SJSA1 (cell line): Measurements from ENCODE around the gene PI4KA. TPM values are rescaled to one million over a fixed set of nuclear protein-coding genes. Genes with fewer than 3 reads are reported as not detected.

Experiments
- DNase-seq, 2 experiments: peaks; one replicate each; pipeline ENCODE4 v3.0.0-alpha.2; 2015 to 2020; ENCODE audit warnings: low spot score in 2 of 2, low read depth in 1 of 2
- H3K27ac ChIP-seq: fragments of 250-450 bp; sonication (Bioruptor Pico); 2 replicates; pipeline ENCODE4 v1.5.1; 2020; ENCODE audit warnings: mild to moderate bottlenecking, moderate library complexity
- H3K27me3 ChIP-seq: fragments of 250-450 bp; sonication (Bioruptor Pico); replicated peaks from 2 replicates; pipeline ENCODE4 v1.5.1; 2020; ENCODE audit warnings: mild to moderate bottlenecking, moderate library complexity
- H3K36me3 ChIP-seq: fragments of 250-450 bp; sonication (Bioruptor Pico); 2 replicates; pipeline ENCODE4 v1.5.1; 2020; ENCODE audit warnings: mild to moderate bottlenecking
- H3K4me1 ChIP-seq: fragments of 250-450 bp; sonication (Bioruptor Pico); replicated peaks from 2 replicates; pipeline ENCODE4 v1.6.1; 2021; ENCODE audit warnings: mild to moderate bottlenecking
- H3K4me3 ChIP-seq: fragments of 250-450 bp; sonication (Bioruptor Pico); 2 replicates; pipeline ENCODE4 v1.5.1; 2020; ENCODE audit warnings: mild to moderate bottlenecking
- H3K9me3 ChIP-seq: fragments of 250-450 bp; sonication (Bioruptor Pico); replicated peaks from 2 replicates; pipeline ENCODE4 v1.5.1; 2020; ENCODE audit warnings: mild to moderate bottlenecking
- total RNA-seq: library from RNA; depleted of rRNA; stranded (reverse); fragments of >200 nt; shearing (Covaris generic); gene quantifications from 2 replicates; pipeline ENCODE4 v1.2.3, GENCODE V29; 2014

Gene PI4KA
- total RNA-seq, 1 experiment from 2014 or later, result 29.6 TPM

- peaks cover 47% of the 10 kb centered on the region for H3K36me3 ChIP-seq
- no peak overlapping the region for H3K4me3 ChIP-seq
- H3K27me3 ChIP-seq, result no peaks in the 10 kb centered on the region
- DNase-seq, result no peak
- peak overlapping the region; percentile 0; the same call in 1 of the 2 replicates for H3K27ac ChIP-seq
- peaks cover 18% of the 10 kb centered on the region for H3K4me1 ChIP-seq
- H3K9me3 ChIP-seq, result no peaks in the 10 kb centered on the region
Measured at GRCh38 chr22:20751185-20751851, 107.3 kb downstream of the PI4KA start.

- Histone ChIP-seq H3K9me3 (no peaks in the 10 kb centered on the region), H3K27me3 (no peaks in the 10 kb centered on the region), H3K4me3 (no peak overlapping the region), H3K4me1 (peaks cover 18% of the 10 kb centered on the region), H3K27ac (peak overlapping the region; percentile 14; the same call in 1 of the 2 replicates), H3K36me3 (peaks cover 47% of the 10 kb centered on the region)
- peak; percentile 80 to 92 for DNase-seq
Measured at GRCh38 chr22:20750461-20751184, 108.0 kb downstream of the PI4KA start.

- H3K9me3 ChIP-seq, result no peaks in the 10 kb centered on the region
- no peak overlapping the region for H3K4me3 ChIP-seq
- H3K27ac ChIP-seq, result no peak overlapping the region
- H3K27me3 ChIP-seq, result no peaks in the 10 kb centered on the region
- no peak for DNase-seq
- H3K36me3 ChIP-seq, result peaks cover 47% of the 10 kb centered on the region
- peaks cover 18% of the 10 kb centered on the region for H3K4me1 ChIP-seq
Measured at GRCh38 chr22:20749453-20749852, 109.2 kb downstream of the PI4KA start.

- Histone ChIP-seq H3K27ac (no peak overlapping the region), H3K9me3 (no peaks in the 10 kb centered on the region), H3K4me3 (no peak overlapping the region), H3K36me3 (peaks cover 47% of the 10 kb centered on the region), H3K27me3 (no peaks in the 10 kb centered on the region), H3K4me1 (peaks cover 18% of the 10 kb centered on the region)
- DNase-seq, result no peak
Measured at GRCh38 chr22:20748731-20749428, 109.7 kb downstream of the PI4KA start.

- DNase-seq, result no peak
- Histone ChIP-seq H3K36me3 (peaks cover 47% of the 10 kb centered on the region), H3K4me1 (peaks cover 18% of the 10 kb centered on the region), H3K27ac (no peak overlapping the region), H3K4me3 (no peak overlapping the region), H3K9me3 (no peaks in the 10 kb centered on the region), H3K27me3 (no peaks in the 10 kb centered on the region)
Measured at GRCh38 chr22:20748082-20748481, 110.5 kb downstream of the PI4KA start.

- H3K9me3 ChIP-seq, result no peaks in the 10 kb centered on the region
- no peak overlapping the region for H3K4me3 ChIP-seq
- peaks cover 18% of the 10 kb centered on the region for H3K4me1 ChIP-seq
- peaks cover 51% of the 10 kb centered on the region for H3K36me3 ChIP-seq
- no peaks in the 10 kb centered on the region for H3K27me3 ChIP-seq
- no peak overlapping the region for H3K27ac ChIP-seq
- no peak for DNase-seq
Measured at GRCh38 chr22:20747223-20747622, 111.4 kb downstream of the PI4KA start.

- Histone ChIP-seq H3K27me3 (no peaks in the 10 kb centered on the region), H3K4me3 (no peak overlapping the region), H3K36me3 (peaks cover 51% of the 10 kb centered on the region), H3K9me3 (no peaks in the 10 kb centered on the region), H3K27ac (no peak overlapping the region), H3K4me1 (peaks cover 18% of the 10 kb centered on the region)
- DNase-seq, result no peak
Measured at GRCh38 chr22:20746431-20747189, 112.0 kb downstream of the PI4KA start.

GRCh38 chr22:20745119-20745518, 113.5 kb downstream of the PI4KA start:
- DNase-seq, result no peak
- H3K36me3 ChIP-seq, result peaks cover 53% of the 10 kb centered on the region
- no peak overlapping the region for H3K27ac ChIP-seq
- peaks cover 4% of the 10 kb centered on the region for H3K4me1 ChIP-seq
- no peaks in the 10 kb centered on the region; the same call in none of the 2 replicates for H3K9me3 ChIP-seq
- no peak overlapping the region for H3K4me3 ChIP-seq
- no peaks in the 10 kb centered on the region for H3K27me3 ChIP-seq

- H3K4me1 ChIP-seq, result no peaks in the 10 kb centered on the region
- H3K27me3 ChIP-seq, result no peaks in the 10 kb centered on the region
- no peak overlapping the region for H3K27ac ChIP-seq
- H3K9me3 ChIP-seq, result no peaks in the 10 kb centered on the region; the same call in none of the 2 replicates
- DNase-seq, result no peak
- H3K36me3 ChIP-seq, result peaks cover 49% of the 10 kb centered on the region
- no peak overlapping the region for H3K4me3 ChIP-seq
Measured at GRCh38 chr22:20744456-20744855, 114.2 kb downstream of the PI4KA start.

GRCh38 chr22:20742764-20743163, 115.8 kb downstream of the PI4KA start:
- peaks cover 44% of the 10 kb centered on the region for H3K36me3 ChIP-seq
- no peak for DNase-seq

GRCh38 chr22:20741634-20742581, 116.7 kb downstream of the PI4KA start:
- Histone ChIP-seq H3K4me3 (no peak overlapping the region), H3K9me3 (no peaks in the 10 kb centered on the region; the same call in none of the 2 replicates), H3K36me3 (peaks cover 38% of the 10 kb centered on the region), H3K4me1 (no peaks in the 10 kb centered on the region), H3K27me3 (no peaks in the 10 kb centered on the region), H3K27ac (no peak overlapping the region)
- DNase-seq, result no peak

More at GRCh38 chr22:20742764-20743163, 115.8 kb downstream of the PI4KA start:
- Histone ChIP-seq H3K9me3 (no peaks in the 10 kb centered on the region; the same call in none of the 2 replicates), H3K4me3 (no peak overlapping the region), H3K4me1 (no peaks in the 10 kb centered on the region), H3K27me3 (no peaks in the 10 kb centered on the region), H3K27ac (no peak overlapping the region)

GRCh38 chr22:20741008-20741633, 117.5 kb downstream of the PI4KA start:
- no peak for DNase-seq
- H3K27ac ChIP-seq, result no peak overlapping the region
- no peaks in the 10 kb centered on the region for H3K4me1 ChIP-seq

More at GRCh38 chr22:20741008-20741633, 117.5 kb downstream of the PI4KA start:
- Histone ChIP-seq H3K4me3 (no peak overlapping the region), H3K36me3 (peaks cover 33% of the 10 kb centered on the region), H3K9me3 (no peaks in the 10 kb centered on the region; the same call in none of the 2 replicates), H3K27me3 (no peaks in the 10 kb centered on the region)
